HTERT RPE-1 (cell line): ENCODE measurements around the gene PRRG4.
"Not testable (repeated sequence)": the region's sequence is repeated elsewhere in the genome, so short reads cannot be mapped to it uniquely, and the experiment has no call there.

Experiments used
- in situ Hi-C: fragments of 300-500 bp; cut with MboI; formaldehyde crosslinking; loops from 4 replicates; pipeline ENCODE4 v1.14.3; 2020; ENCODE audit warnings: low sequenced_read_pairs

PRRG4 gene

GRCh38 chr11:32884770-32885384, 55.1 kb downstream of the PRRG4 start:
- in situ Hi-C loops, result no loop called here

GRCh38 chr11:32885556-32885955, 55.8 kb downstream of the PRRG4 start:
- in situ Hi-C loops, result no loop called here

- in situ Hi-C loops, result no loop called here
These were observed 56.5 kb downstream of the PRRG4 start for GRCh38 chr11:32886180-32886579.

GRCh38 chr11:32887707-32888383, 58.1 kb downstream of the PRRG4 start:
- in situ Hi-C loops, result not testable (repeated sequence)

- in situ Hi-C loops, result not testable (repeated sequence)
These were observed 58.6 kb downstream of the PRRG4 start for GRCh38 chr11:32888384-32888710.

- in situ Hi-C loops, result no loop called here
These were observed 59.1 kb downstream of the PRRG4 start for GRCh38 chr11:32888805-32889204.

- in situ Hi-C loops, result no loop called here
These were observed 61.3 kb downstream of the PRRG4 start for GRCh38 chr11:32890843-32891656.

GRCh38 chr11:32891657-32892354, 62.1 kb downstream of the PRRG4 start:
- in situ Hi-C loops, result no loop called here

GRCh38 chr11:32892355-32893092, 62.8 kb downstream of the PRRG4 start, which contains the start of gene QSER1:
QSER1 (plus strand) TSS chr11:32892811; CDS start chr11:32893126, 315 bp downstream.
- in situ Hi-C loops, result no loop called here

GRCh38 chr11:32893093-32893342, 63.3 kb downstream of the PRRG4 start:
- in situ Hi-C loops, result no loop called here

GRCh38 chr11:32893343-32894148, 63.8 kb downstream of the PRRG4 start:
- in situ Hi-C loops, result no loop called here

GRCh38 chr11:32894149-32894827, 64.6 kb downstream of the PRRG4 start:
- in situ Hi-C loops, result no loop called here

GRCh38 chr11:32894921-32895320, 65.2 kb downstream of the PRRG4 start:
- in situ Hi-C loops, result no loop called here

- in situ Hi-C loops, result no loop called here
These were observed 65.7 kb downstream of the PRRG4 start for GRCh38 chr11:32895471-32895870.

- in situ Hi-C loops, result no loop called here
These were observed 67.4 kb downstream of the PRRG4 start for GRCh38 chr11:32897103-32897502.

- in situ Hi-C loops, result no loop called here
These were observed 69.7 kb downstream of the PRRG4 start for GRCh38 chr11:32899438-32899837.

GRCh38 chr11:32902089-32902665, 72.5 kb downstream of the PRRG4 start:
- in situ Hi-C loops, result no loop called here

- in situ Hi-C loops, result no loop called here
These were observed 75.4 kb downstream of the PRRG4 start for GRCh38 chr11:32905028-32905667.
